ENCODE measurements around the gene PIGW.

- TF ChIP-seq CTCF (IDR thresholded peaks at IDR 0.05) (no peak), POLR2A (IDR thresholded peaks at IDR 0.05) (no peak)
Measured at GRCh38 chr17:36506249-36506826, 28.4 kb upstream of the PIGW start.
